HG02610 (cell line): ENCODE measurements around the gene DDX4.

ENCODE experiments used
- ATAC-seq: cut with Tn5 transposase; IDR thresholded peaks from one replicate; pipeline ENCODE4 v1.9.1; 2021; ENCODE audit warnings: mild to moderate bottlenecking, moderate library complexity; ENCODE audit not compliant: unreplicated experiment

Gene DDX4

DNA sequence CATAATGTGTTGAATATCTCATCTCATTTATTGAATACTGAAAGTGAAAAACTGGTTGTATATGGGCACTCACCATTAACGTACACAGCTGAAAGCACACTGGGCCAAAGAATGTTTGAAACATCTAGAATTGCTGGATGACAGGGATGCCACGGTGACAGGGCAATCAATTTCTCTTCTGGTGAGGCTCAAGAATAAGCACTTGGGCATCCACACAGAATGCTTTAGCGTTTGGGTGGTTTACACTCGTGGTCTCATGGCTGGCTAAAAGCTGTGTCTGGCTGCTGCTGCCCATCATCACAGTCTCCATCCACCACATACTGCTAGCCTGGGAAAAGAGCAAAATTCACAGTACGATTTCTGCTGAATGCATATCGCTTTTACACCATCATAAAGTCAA is 82.6 kb downstream of the DDX4 start:
- ATAC-seq = no peak

DNA sequence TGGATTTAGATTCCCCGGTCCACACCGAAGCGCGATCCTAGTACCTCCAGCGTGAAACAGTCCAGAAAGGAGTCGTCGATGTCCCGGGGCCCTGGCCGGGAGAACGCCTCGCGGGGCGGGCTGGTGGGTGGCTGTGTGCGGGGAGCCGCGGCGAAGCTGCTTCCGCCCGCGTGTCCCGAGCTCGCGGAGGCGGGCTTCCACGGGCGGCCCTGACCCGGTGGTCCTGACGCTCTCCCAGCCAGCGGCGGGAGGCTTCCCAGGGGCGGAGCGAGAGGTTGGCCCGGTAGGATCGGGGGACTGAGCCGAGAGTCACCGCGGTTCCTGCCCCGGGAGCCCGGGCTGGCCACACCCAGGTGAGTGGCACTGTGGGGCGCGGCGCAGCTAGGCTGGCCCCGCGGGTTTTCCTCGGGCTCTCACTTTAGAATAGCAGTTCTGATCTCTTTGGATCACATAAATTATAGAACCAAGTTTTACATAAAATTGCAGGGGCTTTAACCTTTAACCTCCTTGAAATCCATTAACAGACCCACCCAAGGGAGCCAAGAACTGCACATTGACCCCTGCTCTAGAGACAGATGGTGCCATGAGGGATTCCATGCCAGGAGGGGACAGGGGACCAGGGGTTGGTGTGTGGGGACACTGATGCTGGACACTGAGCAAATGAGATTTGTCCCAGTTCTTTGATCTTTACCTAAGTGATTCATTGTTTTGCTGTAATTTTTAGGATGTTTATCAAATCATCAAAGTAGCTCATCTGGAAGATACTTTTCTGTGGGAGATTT is 84.1 kb downstream of the DDX4 start:
- ATAC-seq = no peak

DNA sequence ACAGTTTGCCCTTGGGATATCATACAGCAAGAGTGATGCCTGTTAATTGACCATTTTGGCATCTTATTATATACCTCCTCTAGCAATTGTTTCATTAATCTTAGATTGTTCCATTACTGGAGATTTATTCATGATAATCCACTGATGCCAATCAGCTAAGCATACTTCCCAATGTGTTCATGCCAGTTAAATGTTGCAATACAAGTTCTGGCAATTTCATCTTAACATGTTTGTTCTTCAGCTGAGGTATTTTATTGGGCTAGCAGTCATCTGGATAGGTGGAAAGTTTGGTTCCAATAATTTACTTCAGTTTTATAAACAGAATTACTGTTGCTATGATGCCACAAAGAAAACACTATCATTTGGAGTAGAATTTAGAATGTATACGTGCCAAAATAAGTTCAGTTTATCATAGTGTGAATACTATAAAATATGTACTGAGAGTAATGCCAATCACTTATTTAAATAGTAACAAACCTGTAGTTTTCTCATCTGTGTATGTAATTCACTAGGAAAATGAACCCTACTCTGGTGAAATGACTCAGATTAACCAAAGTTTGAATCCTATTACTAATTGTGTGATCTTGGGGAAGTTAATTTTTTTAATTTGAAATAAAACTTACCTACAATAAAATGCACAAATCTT is 85.4 kb downstream of the DDX4 start:
- ATAC-seq = no peak

DNA sequence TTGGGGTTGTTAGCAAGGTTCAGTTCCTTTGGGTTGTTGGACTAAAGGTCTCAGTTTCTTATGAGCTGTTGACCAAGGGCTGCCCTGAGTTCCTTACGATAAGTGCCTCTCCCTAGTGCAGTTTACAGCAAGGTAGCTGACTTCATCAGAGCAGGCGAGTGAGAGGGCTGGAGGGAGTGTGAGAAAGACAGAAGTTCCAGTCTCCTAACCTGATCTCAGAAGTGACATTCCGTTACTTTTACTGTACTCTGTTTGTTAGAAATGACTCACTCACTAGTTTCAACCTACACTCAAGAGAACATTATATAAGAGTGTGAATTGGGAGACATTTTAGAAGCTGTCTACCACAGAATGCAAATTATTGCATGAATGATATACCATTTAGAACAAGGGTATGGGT is 92.1 kb downstream of the DDX4 start:
- ATAC-seq = no peak

DNA sequence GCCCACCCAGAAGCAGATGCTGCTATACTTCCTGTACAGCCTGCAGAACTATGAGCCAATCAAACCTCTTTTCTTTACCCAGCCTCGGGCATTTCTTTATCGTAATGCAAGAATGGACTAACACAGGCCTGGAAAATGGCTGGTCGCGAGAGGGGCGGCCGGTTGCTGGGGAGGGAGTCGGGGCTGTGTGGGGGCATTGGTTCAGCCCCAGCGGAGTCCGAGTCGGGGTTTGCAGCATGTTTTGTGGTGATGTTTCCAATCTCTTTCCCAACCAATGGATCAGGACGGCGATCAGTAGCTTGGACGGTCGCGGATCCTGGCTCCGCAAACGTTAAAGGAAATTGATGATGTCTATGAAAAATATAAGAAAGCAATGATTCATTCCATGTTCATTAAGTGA is 94.6 kb downstream of the DDX4 start:
- no peak for ATAC-seq

DNA sequence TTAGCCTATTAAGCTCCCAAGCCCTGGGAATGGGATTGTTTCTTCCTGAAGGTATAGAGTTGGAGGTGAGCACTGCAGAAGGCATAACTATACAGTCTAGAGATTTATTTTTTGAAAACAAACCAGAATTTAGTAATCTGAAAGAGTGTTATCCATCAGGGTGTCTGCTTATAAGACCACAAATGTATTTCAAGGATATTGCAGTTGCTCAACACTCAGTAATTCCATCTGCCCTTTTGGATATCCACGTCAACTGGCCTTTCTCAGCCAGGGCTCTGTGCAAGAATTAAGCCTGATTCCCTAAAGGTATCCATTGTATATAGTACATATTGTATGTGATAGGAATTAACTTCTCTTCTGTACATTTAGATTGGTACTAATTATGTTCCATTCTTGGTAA is 98.3 kb downstream of the DDX4 start:
- ATAC-seq = no peak

DNA sequence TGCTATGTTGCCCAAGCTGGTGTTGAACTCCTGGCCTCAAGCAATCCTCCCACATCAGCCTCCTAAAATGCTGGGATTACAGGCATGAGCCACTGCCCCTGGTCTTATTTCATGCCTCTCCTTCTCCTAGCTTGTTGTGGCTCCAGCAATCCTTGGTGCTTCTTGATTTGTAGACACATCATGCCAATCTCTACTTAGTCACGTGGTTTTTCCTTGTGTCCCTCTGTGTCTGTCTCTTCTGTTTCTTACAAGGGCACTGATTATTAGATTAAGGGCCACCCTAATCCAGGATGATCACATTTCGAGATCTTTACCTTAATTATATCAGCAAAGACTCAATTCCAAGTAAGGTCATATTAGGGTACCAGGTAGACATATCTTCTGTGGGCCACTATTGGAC is 104.1 kb downstream of the DDX4 start:
- ATAC-seq = no peak

DNA sequence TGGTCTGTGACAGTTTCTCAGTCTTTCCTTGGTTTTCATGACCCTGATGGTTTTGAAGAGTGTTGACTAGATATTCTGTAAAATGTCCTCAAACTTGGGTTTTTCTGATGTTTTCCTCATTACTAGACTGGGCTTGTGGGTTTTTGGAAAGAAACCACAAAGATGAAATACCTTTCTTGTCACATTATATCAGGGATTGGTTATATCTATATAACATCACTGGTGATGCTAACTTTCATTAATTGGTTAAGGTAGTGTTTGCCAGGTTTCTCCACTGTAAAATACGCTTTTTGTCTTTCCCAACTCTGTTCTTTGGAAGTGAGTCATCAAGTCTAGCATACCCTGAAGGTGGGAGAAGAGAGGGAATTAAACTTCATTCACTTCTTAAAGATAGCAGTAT is 110.0 kb downstream of the DDX4 start:
- no peak for ATAC-seq

DNA sequence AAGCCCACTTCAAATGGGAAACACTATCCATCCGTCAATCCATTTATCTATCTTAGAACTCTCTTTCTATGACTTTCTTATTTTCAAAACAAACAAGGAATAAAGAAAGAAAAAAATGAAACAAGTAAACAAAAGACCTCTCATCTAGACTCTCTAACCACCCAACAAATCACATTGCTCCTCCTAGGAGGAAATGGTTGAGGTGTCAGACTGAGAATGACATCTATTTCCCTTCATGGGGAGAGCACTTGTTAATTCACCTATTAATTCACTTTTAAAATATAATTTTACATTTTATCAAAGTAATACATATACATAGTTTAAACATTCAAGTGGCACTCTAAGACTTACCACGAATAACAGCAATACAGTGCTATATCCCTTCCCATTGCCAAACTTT is 110.9 kb downstream of the DDX4 start:
- no peak for ATAC-seq

DNA sequence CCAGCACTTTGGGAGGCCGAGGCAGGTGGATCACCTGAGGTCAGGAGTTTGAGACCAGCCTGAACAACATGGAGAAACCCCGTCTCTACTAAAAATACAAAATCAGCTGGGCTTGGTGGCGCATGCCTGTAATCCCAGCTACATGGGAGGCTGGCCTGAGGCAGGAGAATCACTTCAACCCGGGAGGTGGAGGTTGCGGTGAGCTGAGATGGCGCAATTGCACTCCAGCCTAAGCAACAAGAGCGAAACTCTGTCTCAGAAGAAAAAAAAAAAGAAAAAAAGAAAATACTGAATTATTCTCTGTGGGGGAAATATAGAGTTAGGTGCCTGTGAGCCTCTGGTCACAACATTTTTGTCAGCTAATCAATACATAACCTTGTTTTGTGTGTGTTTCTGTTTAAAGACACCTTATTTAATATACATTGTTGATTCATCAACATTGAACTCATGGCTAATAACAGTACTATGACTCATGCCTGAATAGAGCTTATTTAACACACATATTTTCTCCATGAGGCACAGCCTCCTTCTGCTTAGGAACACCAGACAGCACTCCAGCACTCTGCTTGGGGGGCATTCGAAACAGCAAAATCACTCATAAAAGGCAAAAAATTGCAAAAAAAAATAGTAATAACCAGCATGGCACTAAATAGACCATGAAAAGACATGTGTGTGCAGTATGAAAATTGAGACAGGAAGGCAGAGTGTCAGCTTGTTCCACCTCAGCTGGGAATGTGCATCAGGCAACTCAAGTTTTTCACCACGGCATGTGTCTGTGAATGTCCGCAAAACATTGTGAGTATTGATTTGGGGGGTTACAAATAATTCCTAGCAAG is 113.2 kb downstream of the DDX4 start, which contains the start of gene IL31RA:
IL31RA (plus strand) TSS at position 519 of the 836 bp plus-strand sequence; CDS start at position 733, 214 bp downstream.
- no peak for ATAC-seq

DNA sequence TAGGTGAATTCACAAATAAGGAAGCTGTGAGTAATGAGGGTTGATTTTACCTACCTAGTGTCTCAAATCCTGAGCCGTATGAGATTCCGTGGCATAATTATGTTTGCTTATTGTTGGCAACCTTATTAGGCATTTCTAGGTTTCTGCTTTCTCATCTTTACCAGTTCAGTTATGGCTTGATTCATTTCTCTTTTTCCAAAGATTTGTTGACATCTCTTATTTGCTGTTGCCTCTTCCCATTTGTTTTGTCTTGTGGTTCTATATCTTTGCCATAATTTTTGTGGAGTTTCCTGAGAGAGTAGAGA is 113.8 kb downstream of the DDX4 start:
- no peak for ATAC-seq

DNA sequence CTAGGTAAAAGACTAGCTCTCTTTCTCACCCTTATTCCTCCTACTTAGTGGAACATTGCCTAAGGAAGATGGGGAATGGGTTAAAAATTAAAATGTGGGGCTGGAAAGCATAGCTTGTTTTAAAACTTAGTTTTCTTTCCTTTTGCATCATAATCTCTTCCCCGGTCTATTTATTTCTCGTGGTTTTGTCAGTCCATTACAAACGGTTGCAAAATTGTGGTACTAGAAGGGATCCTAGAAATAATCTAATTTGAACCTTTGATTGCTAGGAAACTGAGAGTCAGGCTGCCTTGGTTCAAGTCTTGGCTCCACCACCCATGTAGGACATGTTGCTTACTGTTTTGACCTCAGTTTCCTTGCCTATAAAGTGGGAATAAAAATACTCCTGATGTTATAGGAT is 114.6 kb downstream of the DDX4 start:
- no peak for ATAC-seq

DNA sequence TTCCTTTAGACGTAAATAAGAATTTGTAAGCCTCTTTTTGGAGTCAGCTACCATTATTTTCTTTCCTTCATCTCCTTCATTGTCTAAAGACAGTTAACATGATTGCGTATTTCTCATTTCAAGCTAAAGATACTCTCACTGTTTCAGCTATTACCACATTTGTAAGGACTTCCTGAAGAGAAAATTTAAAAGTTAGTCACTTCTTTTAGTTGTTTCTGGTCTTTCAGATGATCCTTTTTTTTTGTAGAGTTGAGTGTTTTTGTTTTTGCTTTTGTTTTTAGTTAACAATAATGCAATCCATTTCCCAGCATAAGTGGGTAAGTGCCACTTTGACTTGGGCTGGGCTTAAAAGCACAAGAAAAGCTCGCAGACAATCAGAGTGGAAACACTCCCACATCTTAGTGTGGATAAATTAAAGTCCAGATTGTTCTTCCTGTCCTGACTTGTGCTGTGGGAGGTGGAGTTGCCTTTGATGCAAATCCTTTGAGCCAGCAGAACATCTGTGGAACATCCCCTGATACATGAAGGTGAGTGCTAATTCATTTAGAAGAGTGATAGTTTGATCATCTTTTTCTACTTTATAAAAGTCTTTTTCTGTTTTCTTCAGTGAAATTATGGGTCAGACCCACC is 115.3 kb downstream of the DDX4 start:
- ATAC-seq = no peak

DNA sequence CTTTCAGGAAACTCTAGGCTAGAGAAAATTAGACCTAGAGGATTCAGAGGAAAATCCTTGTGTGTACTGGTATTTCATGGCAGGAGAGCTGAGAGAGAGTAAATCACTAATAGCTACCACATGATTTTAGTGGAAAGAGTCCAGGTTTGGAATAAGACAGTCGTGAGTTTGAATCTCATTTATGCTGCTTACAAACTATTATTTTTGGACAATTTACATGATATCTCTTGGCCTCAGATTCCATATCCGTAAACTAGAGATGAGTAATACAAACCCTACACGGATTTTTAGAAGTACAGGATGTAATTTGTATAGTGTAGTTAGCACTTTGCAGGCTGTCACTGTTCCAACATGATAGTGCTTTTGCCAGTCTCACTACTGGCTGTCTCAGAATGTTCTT is 116.0 kb downstream of the DDX4 start:
- ATAC-seq = no peak

DNA sequence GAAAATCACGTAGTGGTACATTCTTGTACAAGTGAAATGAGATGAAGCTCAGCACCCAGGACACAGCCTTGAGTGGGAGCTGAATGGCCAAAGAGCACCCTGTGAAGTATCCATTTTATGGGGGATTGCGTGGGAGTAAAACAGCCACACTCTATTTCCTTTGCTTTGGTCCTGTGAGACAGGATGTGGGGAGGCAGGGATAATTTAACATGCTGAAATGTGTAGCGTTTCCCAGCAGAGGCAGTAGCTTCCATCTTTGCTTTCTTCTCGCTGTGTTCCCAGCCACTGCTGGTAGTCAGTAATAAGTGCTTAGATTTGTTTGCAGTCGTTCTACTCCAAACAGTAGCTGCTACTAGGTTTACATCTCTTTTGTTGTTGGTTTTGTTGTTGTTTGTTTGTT is 117.6 kb downstream of the DDX4 start:
- no peak for ATAC-seq

DNA sequence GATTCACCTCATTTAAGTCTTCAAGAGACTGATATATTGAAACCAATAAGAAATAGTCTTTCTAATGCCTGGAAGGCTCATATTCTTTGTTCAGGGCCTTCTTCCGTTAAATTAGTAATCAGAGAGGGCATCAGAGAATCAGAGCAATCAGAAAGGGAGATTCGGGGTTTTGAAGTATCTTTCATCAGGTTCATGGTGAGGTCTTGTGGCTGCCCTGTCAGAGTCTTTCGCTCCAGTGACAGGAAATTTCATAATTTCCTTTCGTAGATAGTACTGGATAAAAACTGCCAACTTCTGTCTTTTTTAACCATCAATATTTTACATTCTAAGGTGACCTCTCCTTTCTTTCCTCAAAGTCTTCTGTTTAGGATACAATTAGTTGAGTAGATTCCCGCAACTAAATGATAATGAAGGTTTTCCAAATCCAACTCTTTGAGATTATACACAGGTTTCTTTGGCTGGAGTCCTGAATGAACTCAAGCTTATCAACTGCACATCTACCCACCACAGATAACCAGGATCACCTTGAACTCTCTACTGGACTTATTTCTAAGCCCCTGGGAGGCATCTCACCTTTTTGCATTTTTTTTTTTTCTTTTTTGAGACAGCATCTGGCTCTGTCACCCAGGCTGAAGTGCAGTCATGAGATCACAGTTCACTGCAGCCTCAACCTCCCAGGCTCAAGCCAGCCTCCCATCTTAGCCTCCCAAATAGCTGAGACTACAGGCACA is 118.8 kb downstream of the DDX4 start:
- no peak for ATAC-seq

DNA sequence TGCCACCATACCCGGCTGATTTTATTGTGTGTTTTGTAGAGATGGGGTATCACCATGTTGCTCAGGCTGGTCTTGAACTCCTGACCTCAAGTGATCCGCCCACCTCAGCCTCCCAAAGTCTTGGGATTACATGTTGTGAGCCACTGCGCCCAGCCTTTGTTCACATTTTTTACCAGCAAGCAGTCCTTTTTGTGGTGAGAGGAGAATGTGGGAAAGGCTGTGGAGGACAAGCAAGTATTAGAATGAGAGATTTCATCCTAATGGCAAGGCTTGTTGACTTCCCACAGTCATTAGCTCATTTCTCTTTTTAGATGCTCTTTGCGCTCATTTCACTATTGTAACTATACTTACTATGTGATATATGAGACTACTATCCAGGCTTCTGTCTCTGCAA is 119.4 kb downstream of the DDX4 start:
- no peak for ATAC-seq

DNA sequence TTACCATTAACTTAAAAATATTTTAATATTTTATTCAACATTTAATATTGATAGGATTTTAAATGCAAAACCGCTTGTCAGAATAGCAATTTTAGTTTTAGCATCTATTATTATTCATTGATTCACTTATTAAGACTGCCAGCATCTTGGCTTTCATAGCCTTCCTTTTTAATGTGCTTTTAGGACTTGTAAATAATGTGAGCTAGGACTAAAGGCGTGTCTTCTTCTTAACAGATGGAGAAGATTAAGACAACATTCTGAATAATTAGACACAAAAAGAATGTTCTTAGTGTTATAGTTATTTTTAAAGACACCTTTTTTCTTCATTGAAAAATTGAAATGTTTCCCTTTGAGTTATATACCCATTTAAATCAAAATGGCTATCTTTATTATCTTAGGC is 120.2 kb downstream of the DDX4 start:
- no peak for ATAC-seq

DNA sequence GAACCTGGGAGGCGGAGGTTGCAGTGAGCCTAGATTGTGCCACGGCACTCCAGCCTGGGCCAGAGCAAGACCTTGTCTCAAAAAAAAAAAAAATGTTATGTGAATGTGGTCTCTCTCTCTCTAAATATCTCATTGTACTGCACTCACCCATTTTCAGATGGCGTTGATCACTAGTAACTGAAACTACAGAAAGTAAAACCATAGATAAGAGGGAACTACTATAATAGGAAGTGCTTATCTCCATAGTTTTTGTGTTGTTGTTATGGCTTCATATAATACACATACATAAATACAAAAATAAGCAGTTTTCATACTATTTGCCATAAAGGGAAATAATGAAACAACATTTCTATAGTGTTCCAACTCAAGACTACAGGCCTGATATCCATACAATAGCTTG is 122.4 kb downstream of the DDX4 start:
- no peak for ATAC-seq

DNA sequence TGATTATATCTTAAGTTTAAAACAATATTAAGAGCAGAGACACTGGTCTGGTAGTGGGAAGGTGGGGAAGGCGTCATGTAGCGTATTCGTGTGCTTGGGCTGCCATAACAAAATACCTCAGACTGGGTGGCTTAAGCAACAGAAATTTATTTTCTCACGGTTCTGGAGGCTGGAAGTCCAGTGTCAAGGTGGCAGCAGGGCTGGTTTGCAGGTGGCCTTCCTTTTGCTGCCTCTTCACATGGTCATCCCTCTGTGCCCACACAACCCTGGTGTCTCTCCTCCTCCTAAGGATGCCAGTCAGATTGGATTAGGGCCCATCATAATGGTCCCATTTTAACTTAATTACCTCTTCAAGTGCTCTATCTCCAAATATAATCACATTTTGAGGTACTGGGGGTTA is 122.8 kb downstream of the DDX4 start:
- no peak for ATAC-seq
